H7 (cell line): ENCODE results near the gene WDFY1. TPM values are rescaled to one million over a fixed set of nuclear protein-coding genes. Genes with fewer than 3 reads are reported as not detected.

Experiments used
- DNase-seq: peaks from one replicate; pipeline ENCODE4 v3.0.0; 2012
- H3K27me3 ChIP-seq: 2 replicates; pipeline ENCODE4 v1.6.0; 2011; ENCODE audit warnings: mild to moderate bottlenecking, low read length; ENCODE audit not compliant: control insufficient read depth, insufficient read depth
- H3K36me3 ChIP-seq: replicated peaks from 2 replicates; pipeline ENCODE4 v1.5.1; 2011; ENCODE audit warnings: low read length; ENCODE audit not compliant: control insufficient read depth, insufficient read depth
- H3K4me3 ChIP-seq: 2 replicates; pipeline ENCODE4 v1.5.1; 2011; ENCODE audit warnings: low read depth, mild to moderate bottlenecking, control low read depth, low read length, moderate library complexity; ENCODE audit not compliant: insufficient read depth
- total RNA-seq: library from RNA; depleted of rRNA; stranded (reverse); fragments of >200 nt; shearing (Covaris generic); gene quantifications from 2 replicates; pipeline ENCODE4 v1.2.3, GENCODE V29; 2014

WDFY1 gene
- total RNA-seq, 1 experiment from 2014 or later = 88.8 TPM

- no peaks in the 10 kb centered on the region for H3K27me3 ChIP-seq
- no peak overlapping the region for H3K4me3 ChIP-seq
- DNase-seq = no peak
- peaks cover 13% of the 10 kb centered on the region for H3K36me3 ChIP-seq
Observed at GRCh38 chr2:223901311-223901710, 43.8 kb downstream of the WDFY1 start.

- DNase-seq = no peak
- H3K4me3 ChIP-seq = no peak overlapping the region
- H3K36me3 ChIP-seq = peaks cover 14% of the 10 kb centered on the region
- no peaks in the 10 kb centered on the region for H3K27me3 ChIP-seq
Observed at GRCh38 chr2:223900531-223900930, 44.6 kb downstream of the WDFY1 start.

GRCh38 chr2:223900066-223900465, 45.1 kb downstream of the WDFY1 start:
- Histone ChIP-seq H3K36me3 (peaks cover 18% of the 10 kb centered on the region), H3K27me3 (no peaks in the 10 kb centered on the region), H3K4me3 (no peak overlapping the region)
- no peak for DNase-seq

- Histone ChIP-seq H3K27me3 (no peaks in the 10 kb centered on the region), H3K36me3 (peaks cover 31% of the 10 kb centered on the region), H3K4me3 (no peak overlapping the region)
- DNase-seq = no peak
Observed at GRCh38 chr2:223897669-223898330, 47.3 kb downstream of the WDFY1 start.

- DNase-seq = no peak
- no peaks in the 10 kb centered on the region for H3K27me3 ChIP-seq
- H3K36me3 ChIP-seq = peaks cover 31% of the 10 kb centered on the region
- no peak overlapping the region for H3K4me3 ChIP-seq
Observed at GRCh38 chr2:223896833-223897311, 48.3 kb downstream of the WDFY1 start.

GRCh38 chr2:223894968-223895367, 50.2 kb downstream of the WDFY1 start:
- no peaks in the 10 kb centered on the region for H3K27me3 ChIP-seq
- no peak for DNase-seq
- no peak overlapping the region for H3K4me3 ChIP-seq
- H3K36me3 ChIP-seq = peaks cover 25% of the 10 kb centered on the region

- Histone ChIP-seq H3K36me3 (peaks cover 29% of the 10 kb centered on the region), H3K4me3 (no peak overlapping the region), H3K27me3 (no peaks in the 10 kb centered on the region)
- no peak for DNase-seq
Observed at GRCh38 chr2:223894009-223894408, 51.1 kb downstream of the WDFY1 start.

GRCh38 chr2:223890721-223891120, 54.4 kb downstream of the WDFY1 start:
- Histone ChIP-seq H3K4me3 (no peak overlapping the region), H3K36me3 (peaks cover 23% of the 10 kb centered on the region)
- DNase-seq = no peak

GRCh38 chr2:223889229-223889628, 55.9 kb downstream of the WDFY1 start:
- H3K36me3 ChIP-seq = peaks cover 17% of the 10 kb centered on the region

More at GRCh38 chr2:223890721-223891120, 54.4 kb downstream of the WDFY1 start:
- no peaks in the 10 kb centered on the region for H3K27me3 ChIP-seq

GRCh38 chr2:223888251-223888650, 56.9 kb downstream of the WDFY1 start:
- H3K4me3 ChIP-seq = no peak overlapping the region
- DNase-seq = no peak
- peaks cover 10% of the 10 kb centered on the region for H3K36me3 ChIP-seq
- no peaks in the 10 kb centered on the region for H3K27me3 ChIP-seq

More at GRCh38 chr2:223889229-223889628, 55.9 kb downstream of the WDFY1 start:
- Histone ChIP-seq H3K4me3 (no peak overlapping the region), H3K27me3 (no peaks in the 10 kb centered on the region)
- DNase-seq = no peak

- Histone ChIP-seq H3K4me3 (no peak overlapping the region), H3K27me3 (no peaks in the 10 kb centered on the region), H3K36me3 (peaks cover 10% of the 10 kb centered on the region)
- no peak for DNase-seq
Observed at GRCh38 chr2:223887127-223887526, 58.0 kb downstream of the WDFY1 start.

- Histone ChIP-seq H3K27me3 (no peaks in the 10 kb centered on the region), H3K36me3 (peaks cover 12% of the 10 kb centered on the region), H3K4me3 (no peak overlapping the region)
- no peak for DNase-seq
Observed at GRCh38 chr2:223886726-223887125, 58.4 kb downstream of the WDFY1 start.

- peaks cover 18% of the 10 kb centered on the region for H3K36me3 ChIP-seq
- DNase-seq = no peak
Observed at GRCh38 chr2:223884399-223884798, 60.7 kb downstream of the WDFY1 start.

GRCh38 chr2:223882715-223883114, 62.4 kb downstream of the WDFY1 start:
- H3K27me3 ChIP-seq = no peaks in the 10 kb centered on the region
- no peak for DNase-seq
- peaks cover 25% of the 10 kb centered on the region for H3K36me3 ChIP-seq
- H3K4me3 ChIP-seq = no peak overlapping the region

More at GRCh38 chr2:223884399-223884798, 60.7 kb downstream of the WDFY1 start:
- H3K4me3 ChIP-seq = no peak overlapping the region
- H3K27me3 ChIP-seq = no peaks in the 10 kb centered on the region

GRCh38 chr2:223880796-223881195, 64.3 kb downstream of the WDFY1 start:
- no peaks in the 10 kb centered on the region for H3K27me3 ChIP-seq
- peaks cover 27% of the 10 kb centered on the region for H3K36me3 ChIP-seq
- DNase-seq = no peak
- H3K4me3 ChIP-seq = no peak overlapping the region
